Fibroblast of villous mesenchyme (primary cell): Measurements from ENCODE around the gene SYNC. TPM values are rescaled to one million over a fixed set of nuclear protein-coding genes. Genes with fewer than 3 reads are reported as not detected.

Source experiments
- DNase-seq: peaks from one replicate; pipeline ENCODE4 v3.0.0-alpha.2; 2010; ENCODE audit warnings: low read depth
- H3K4me3 ChIP-seq: 2 replicates; pipeline ENCODE4 v1.5.1; 2011; ENCODE audit warnings: low read depth, mild to moderate bottlenecking, low read length
- total RNA-seq: library from RNA; depleted of rRNA; stranded (reverse); fragments of >200 nt; gene quantifications from 2 replicates; pipeline ENCODE4 v1.2.3, GENCODE V29; 2012
- TF ChIP-seq, protein P1 (sequence below): IDR thresholded peaks from 2 replicates; pipeline ENCODE4 v1.5.1; 2012; ENCODE audit warnings: low read depth, mild to moderate bottlenecking, low read length; ENCODE audit not compliant: insufficient read depth

Gene SYNC
- 56.0 and 72.5 TPM in 2 replicates for total RNA-seq

DNA sequence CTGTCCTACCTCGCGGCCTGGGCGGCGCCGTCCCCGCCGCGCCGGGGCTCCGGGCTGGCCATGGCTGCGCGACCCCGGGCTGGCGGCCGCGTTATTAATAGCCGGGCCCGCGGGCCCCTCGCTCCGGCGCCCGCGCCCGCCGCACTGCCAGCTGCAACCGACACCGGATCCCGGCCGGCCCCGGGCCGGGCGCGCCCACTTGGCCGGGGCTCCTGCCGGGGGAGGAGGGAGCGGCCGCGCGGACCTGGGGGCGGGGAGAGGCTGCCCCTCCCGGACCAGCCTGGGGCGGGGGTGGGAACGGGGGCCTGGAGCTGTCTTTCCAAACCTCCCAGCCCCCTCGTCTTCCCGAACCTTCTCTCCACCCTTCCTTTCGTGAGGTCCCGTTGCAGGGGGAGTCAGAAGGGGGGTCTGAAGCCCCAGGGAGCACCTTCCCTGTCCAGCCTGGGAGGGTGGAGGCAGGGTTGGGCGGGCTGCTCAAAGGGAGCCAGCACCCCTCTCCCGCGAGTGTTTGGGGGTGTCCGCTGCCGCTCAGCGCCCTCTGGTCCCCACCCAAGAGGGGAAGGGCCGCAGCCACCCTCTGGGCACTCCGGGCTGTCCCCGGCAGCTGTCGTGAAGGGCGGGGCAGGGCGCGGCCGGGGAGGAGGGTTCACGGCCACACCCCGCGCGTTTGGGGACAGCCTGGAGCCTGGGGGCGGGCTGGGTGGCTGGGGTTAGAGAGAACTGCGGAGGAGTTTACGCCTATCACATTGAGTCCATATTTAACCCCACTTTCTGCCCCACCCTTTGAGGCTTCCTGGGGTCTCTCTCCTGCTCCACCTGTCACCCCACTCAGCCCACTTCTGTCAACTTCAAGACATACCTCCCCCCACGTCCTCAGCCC lies at the start of gene SYNC:
Gene SYNC, minus strand, starts transcription at position 172 of the 880 bp plus-strand sequence. Its CDS starts 110 bp downstream, at position 62.
- DNase-seq, result no peak
- TF ChIP-seq, protein P1, sequence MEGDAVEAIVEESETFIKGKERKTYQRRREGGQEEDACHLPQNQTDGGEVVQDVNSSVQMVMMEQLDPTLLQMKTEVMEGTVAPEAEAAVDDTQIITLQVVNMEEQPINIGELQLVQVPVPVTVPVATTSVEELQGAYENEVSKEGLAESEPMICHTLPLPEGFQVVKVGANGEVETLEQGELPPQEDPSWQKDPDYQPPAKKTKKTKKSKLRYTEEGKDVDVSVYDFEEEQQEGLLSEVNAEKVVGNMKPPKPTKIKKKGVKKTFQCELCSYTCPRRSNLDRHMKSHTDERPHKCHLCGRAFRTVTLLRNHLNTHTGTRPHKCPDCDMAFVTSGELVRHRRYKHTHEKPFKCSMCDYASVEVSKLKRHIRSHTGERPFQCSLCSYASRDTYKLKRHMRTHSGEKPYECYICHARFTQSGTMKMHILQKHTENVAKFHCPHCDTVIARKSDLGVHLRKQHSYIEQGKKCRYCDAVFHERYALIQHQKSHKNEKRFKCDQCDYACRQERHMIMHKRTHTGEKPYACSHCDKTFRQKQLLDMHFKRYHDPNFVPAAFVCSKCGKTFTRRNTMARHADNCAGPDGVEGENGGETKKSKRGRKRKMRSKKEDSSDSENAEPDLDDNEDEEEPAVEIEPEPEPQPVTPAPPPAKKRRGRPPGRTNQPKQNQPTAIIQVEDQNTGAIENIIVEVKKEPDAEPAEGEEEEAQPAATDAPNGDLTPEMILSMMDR, result no peak
- H3K4me3 ChIP-seq, result peak within 1 kb of the TSS; percentile 76

DNA sequence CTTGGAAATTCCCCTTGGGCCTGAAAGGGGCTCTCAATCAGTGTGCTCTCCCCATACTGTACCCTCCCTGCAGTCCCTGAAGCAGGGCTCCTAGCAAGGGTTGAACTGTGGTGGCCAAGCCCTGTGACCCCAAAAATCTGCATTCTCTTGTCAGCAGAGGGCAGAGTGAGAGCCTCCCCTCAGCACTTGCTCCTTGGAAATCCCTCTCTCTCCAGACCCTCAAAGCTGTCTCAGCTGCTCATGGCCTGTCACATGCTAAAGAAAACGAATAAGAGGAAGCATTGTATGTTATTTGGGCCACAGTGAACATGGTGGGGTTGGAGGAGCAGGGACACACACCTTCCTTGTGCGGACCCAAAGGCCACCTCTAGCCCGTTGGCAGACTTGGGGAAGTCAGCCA lies 47.2 kb upstream of the SYNC start:
- no peak overlapping the region for H3K4me3 ChIP-seq

DNA sequence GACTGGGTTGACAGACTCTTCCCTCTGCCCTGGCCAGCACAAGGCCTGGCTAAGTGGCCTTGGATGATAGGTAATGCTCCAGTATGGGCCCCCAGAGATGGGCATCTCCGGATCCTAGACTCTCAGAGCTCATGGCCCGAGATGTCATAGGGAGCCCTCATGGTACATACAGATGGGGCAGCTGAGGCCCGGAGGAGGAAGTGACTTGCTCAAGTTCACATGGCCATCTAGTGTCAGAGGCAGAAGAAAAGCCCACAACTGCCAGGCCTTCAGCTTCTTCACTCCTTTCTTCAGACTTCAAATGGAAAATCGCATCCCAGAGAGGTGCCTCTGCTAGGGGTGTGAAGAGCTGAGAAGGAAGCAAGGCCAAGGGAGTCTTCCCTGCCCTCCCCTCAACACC lies 46.8 kb upstream of the SYNC start:
- TF ChIP-seq, protein P1, result no peak
- no peak for DNase-seq
- H3K4me3 ChIP-seq, result no peak overlapping the region

More for the DNA sequence above, 47.2 kb upstream of the SYNC start:
- TF ChIP-seq, protein P1, result no peak
- DNase-seq, result no peak

DNA sequence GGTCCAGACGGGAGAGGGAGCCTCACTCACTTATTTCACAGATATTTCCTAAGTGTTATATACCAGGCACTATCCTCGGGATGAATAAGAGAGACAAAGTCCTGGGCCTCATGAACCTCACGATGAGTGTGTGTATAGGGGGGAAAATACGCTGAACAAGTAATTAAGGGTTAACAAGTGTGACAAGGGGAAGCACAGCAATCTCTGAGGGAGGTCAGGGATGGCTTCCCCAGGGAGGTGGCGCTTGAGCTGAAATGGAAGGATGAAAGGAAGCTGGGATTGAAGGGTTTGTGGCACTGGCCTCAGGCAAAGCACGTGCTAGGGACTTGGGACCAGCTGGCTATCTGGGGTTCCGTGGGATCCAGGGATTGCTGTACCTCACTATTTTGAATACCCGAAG lies 46.4 kb upstream of the SYNC start:
- no peak for DNase-seq
- no peak overlapping the region for H3K4me3 ChIP-seq
- TF ChIP-seq, protein P1, result no peak

DNA sequence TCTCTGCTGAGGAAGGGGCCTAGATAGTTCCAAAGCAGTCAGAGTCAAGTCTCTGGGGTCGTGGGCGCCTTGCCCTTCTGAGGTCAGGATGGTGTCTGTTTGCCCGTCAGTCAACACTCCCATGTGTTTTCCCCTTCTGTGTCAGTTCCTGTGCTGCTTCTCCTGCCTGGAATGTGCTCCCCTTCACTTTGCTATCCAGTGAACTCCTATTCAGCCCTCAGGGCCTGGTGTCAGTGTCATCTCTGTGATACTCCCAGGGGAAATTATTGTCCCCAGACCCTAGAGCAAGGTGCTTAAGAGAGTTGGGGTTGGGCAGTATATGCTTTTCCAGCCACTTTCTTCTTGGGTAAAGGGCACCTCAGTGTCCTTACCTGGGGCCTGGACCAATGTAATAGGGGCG lies 45.8 kb upstream of the SYNC start:
- TF ChIP-seq, protein P1, result no peak
- DNase-seq, result no peak
- H3K4me3 ChIP-seq, result no peak overlapping the region

DNA sequence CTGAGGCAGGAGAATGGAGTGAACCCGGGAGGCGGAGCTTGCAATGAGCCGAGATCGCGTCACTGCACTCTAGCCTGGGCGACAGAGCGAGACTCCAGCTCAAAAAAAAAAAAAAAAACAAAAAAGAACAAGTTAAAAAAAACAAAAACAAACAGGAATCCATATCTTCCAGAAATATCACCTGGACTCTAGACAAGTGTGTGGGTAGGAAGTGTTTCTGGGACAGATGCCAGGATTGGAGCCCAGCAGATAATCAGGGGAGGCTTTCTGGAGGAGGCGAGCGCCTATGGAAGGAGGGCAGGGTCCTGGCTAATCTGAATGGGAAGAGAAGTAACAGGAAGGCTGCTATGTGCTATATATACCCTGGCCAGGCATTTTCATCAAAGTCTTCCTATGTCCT lies 43.6 kb upstream of the SYNC start:
- TF ChIP-seq, protein P1, result no peak
- H3K4me3 ChIP-seq, result no peak overlapping the region
- no peak for DNase-seq
